ENCODE results near the gene ARHGAP26.

The ARHGAP26 gene

DNA sequence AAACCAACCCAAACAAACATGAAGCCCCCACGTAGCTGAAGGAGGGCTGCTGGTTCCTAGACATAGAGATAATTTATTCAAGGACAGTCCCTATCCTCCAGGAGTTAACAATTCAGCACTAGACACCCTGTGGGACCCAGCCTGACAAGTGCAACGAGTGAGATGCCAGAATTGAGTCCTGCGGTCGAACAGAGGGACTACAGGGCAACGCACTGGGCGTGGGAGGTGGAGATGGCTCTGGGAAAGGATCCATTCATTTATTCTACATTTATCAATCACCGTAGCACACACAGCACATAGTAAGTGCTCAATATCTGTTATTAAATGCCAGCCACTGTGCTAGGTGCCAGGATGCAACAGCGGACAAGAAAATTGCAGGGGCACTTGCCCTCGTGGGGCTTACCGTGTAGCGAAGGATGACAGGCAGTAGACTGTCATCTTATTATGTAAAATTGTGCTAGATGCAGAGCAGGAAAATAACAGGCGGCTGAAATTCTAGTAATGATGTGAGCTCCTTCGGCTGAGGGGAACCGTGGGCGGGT is 855 bp upstream of the ARHGAP26 start:
- Histone ChIP-seq H3K4me2 (ENCODE audit: low read length) (peak overlapping the region; percentile 84), H3K36me3 (ENCODE audit: insufficient read depth, low read length) (no peaks in the 10 kb centered on the region), H3K9me3 (ENCODE audit: low read length) (no peaks in the 10 kb centered on the region), H3K27me3 (ENCODE audit: insufficient read depth, low read length) (no peaks in the 10 kb centered on the region), H3K4me1 (ENCODE audit: insufficient read depth, low read length, severe bottlenecking) (peaks cover 12% of the 10 kb centered on the region), H3K27ac (ENCODE audit: low read depth, low read length, poor library complexity, severe bottlenecking) (no peak overlapping the region), H4K20me1 (ENCODE audit: insufficient read depth, low read length) (no peaks in the 10 kb centered on the region), H3K4me3 (ENCODE audit: low read depth, low read length, poor library complexity, severe bottlenecking) (peak overlapping the region; percentile 72), H2AFZ (ENCODE audit: low read length) (no peak overlapping the region), H3K79me2 (ENCODE audit: insufficient read depth, low read length) (no peaks in the 10 kb centered on the region), H3F3A (ENCODE audit: insufficient read depth, low read length) (no peaks in the 10 kb centered on the region), H3K9ac (ENCODE audit: low read length) (no peak overlapping the region; the same call in 1 of the 2 replicates), H3K9me2 (ENCODE audit: low read depth, low read length) (no peaks in the 10 kb centered on the region)
- TF ChIP-seq, protein P1, sequence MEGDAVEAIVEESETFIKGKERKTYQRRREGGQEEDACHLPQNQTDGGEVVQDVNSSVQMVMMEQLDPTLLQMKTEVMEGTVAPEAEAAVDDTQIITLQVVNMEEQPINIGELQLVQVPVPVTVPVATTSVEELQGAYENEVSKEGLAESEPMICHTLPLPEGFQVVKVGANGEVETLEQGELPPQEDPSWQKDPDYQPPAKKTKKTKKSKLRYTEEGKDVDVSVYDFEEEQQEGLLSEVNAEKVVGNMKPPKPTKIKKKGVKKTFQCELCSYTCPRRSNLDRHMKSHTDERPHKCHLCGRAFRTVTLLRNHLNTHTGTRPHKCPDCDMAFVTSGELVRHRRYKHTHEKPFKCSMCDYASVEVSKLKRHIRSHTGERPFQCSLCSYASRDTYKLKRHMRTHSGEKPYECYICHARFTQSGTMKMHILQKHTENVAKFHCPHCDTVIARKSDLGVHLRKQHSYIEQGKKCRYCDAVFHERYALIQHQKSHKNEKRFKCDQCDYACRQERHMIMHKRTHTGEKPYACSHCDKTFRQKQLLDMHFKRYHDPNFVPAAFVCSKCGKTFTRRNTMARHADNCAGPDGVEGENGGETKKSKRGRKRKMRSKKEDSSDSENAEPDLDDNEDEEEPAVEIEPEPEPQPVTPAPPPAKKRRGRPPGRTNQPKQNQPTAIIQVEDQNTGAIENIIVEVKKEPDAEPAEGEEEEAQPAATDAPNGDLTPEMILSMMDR (IDR thresholded peaks at IDR 0.05; ENCODE audit: low read length), result no peak
- no peak for TF ChIP-seq EZH2 (IDR thresholded peaks at IDR 0.05; ENCODE audit: borderline replicate concordance, low read length)

DNA sequence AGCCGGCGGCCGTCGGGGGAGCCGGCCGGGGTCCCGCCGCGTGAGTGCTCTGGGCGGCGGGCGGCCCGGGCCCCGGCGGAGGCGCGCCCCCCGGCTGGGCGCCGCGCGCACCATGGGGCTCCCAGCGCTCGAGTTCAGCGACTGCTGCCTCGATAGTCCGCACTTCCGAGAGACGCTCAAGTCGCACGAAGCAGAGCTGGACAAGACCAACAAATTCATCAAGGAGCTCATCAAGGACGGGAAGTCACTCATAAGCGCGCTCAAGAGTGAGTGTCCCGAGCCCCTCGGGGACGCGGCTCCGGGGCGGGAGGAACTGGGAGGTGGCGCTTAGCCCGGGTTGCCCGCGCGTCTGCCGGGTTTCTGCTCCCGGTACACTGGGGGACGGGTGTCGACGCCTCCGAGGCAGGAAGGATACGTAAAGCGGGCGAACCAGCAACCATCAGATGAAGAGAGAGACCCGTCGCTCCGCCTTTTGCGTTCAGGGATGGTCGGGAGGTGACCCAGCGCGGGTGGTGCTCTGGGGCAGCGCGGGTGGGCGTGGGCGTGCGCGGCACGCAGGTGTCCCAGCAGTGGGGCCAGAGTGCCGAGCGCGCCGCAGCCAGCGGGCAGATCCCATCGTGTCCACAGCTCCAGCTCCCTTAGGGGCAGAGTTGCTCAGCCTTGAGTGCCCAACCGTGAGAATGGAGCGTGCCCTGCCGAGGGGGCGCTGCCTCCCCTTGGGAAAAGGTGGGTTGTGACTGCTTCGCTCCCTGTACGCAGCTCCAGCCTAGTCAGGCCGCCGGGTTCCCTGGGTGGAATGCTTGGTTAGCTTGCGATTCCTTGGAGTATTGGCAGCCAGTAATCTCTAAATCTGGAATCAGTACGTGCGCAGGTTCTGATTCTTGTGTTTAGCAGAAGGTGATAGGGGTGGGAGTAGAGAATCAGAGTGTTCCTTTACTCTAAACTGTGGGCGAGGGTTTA is 753 bp downstream of the ARHGAP26 start:
- Histone ChIP-seq H3K27ac (ENCODE audit: low read depth, low read length, poor library complexity, severe bottlenecking) (no peak overlapping the region), H3K9me2 (ENCODE audit: low read depth, low read length) (no peaks in the 10 kb centered on the region), H3K9ac (ENCODE audit: low read length) (peak overlapping the region; percentile 56; the same call in 1 of the 2 replicates), H3K4me3 (ENCODE audit: low read depth, low read length, poor library complexity, severe bottlenecking) (peak overlapping the region; percentile 72), H3K36me3 (ENCODE audit: insufficient read depth, low read length) (no peaks in the 10 kb centered on the region), H3K9me3 (ENCODE audit: low read length) (no peaks in the 10 kb centered on the region), H3K4me1 (ENCODE audit: insufficient read depth, low read length, severe bottlenecking) (peaks cover 12% of the 10 kb centered on the region), H3F3A (ENCODE audit: insufficient read depth, low read length) (no peaks in the 10 kb centered on the region), H3K4me2 (ENCODE audit: low read length) (peak overlapping the region; percentile 84), H2AFZ (ENCODE audit: low read length) (no peak overlapping the region), H3K79me2 (ENCODE audit: insufficient read depth, low read length) (no peaks in the 10 kb centered on the region), H4K20me1 (ENCODE audit: insufficient read depth, low read length) (no peaks in the 10 kb centered on the region), H3K27me3 (ENCODE audit: insufficient read depth, low read length) (no peaks in the 10 kb centered on the region)
- TF ChIP-seq, protein P1 (IDR thresholded peaks at IDR 0.05; ENCODE audit: low read length), result no peak
- TF ChIP-seq EZH2 (IDR thresholded peaks at IDR 0.05; ENCODE audit: borderline replicate concordance, low read length), result no peak

DNA sequence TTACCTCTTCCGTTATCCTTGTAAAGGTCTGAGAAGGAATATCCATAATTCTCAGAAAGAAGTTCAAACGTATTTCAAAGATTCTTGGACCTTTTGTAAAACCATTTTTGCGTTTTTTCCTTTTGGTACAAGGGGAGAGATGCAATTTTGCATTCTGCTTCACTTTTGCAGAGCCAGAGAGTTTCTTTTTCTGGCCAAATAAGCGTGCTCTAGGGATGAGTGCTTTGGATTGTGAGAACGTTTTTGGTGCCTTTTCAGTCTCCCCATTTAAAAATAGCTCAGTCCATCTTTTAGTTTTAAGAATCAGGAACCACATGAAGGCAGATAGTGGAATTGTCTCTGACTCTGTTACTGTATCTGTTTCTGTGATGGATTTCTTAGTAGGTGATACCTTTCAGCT is 1.5 kb downstream of the ARHGAP26 start:
- no peaks in the 10 kb centered on the region for H4K20me1 ChIP-seq (ENCODE audit: insufficient read depth, low read length)
- no peak overlapping the region for H2AFZ ChIP-seq (ENCODE audit: low read length)
- H3K9me3 ChIP-seq (ENCODE audit: low read length), result no peaks in the 10 kb centered on the region
- H3K27me3 ChIP-seq (ENCODE audit: insufficient read depth, low read length), result peaks cover 3% of the 10 kb centered on the region; the same call in 1 of the 2 replicates
- TF ChIP-seq EZH2 (IDR thresholded peaks at IDR 0.05; ENCODE audit: borderline replicate concordance, low read length), result no peak
- TF ChIP-seq, protein P1 (IDR thresholded peaks at IDR 0.05; ENCODE audit: low read length), result no peak
- H3K36me3 ChIP-seq (ENCODE audit: insufficient read depth, low read length), result no peaks in the 10 kb centered on the region; the same call in 1 of the 2 replicates
- H3K4me3 ChIP-seq (ENCODE audit: low read depth, low read length, poor library complexity, severe bottlenecking), result no peak overlapping the region
- H3K4me1 ChIP-seq (ENCODE audit: insufficient read depth, low read length, severe bottlenecking), result peaks cover 12% of the 10 kb centered on the region
- H3K9ac ChIP-seq (ENCODE audit: low read length), result no peak overlapping the region
- no peaks in the 10 kb centered on the region for H3K9me2 ChIP-seq (ENCODE audit: low read depth, low read length)
- no peaks in the 10 kb centered on the region for H3K79me2 ChIP-seq (ENCODE audit: insufficient read depth, low read length)
- H3F3A ChIP-seq (ENCODE audit: insufficient read depth, low read length), result no peaks in the 10 kb centered on the region
- no peak overlapping the region for H3K4me2 ChIP-seq (ENCODE audit: low read length)
- no peak overlapping the region for H3K27ac ChIP-seq (ENCODE audit: low read depth, low read length, poor library complexity, severe bottlenecking)
